Erythroblast (primary cell): ENCODE measurements around the gene OR13J1.
A peak's percentile ranks its signal among the peaks of the same experiment; 100 is the strongest.

Experiments
- DNase-seq, 2 experiments: peaks; one replicate each; lab custom pipeline; 2025; lab: John Stamatoyannopoulos, UW
- GATA1 ChIP-seq: IDR thresholded peaks from 2 replicates; pipeline ENCODE4 v1.6.1; 2011; ENCODE audit warnings: low read depth, mild to moderate bottlenecking, control low read depth, low read length, moderate library complexity
- POLR2A ChIP-seq: IDR thresholded peaks from 2 replicates; pipeline ENCODE4 v1.6.1; 2011; ENCODE audit warnings: mild to moderate bottlenecking, low read length

The OR13J1 gene

DNA sequence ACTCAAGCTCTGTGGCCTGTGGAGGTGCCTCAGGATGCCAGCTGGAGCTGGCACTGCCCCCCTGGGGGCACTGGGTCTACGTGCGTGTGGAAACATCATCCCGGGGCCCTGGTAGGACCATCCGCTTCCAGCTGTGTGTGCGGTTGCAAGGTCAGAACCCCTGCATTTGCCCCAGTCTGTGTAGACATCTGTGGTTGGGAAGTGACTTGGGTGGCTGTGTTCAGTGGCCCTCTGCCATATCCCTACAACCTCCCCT lies 28.6 kb downstream of the OR13J1 start:
- DNase-seq, result no peak
- TF ChIP-seq POLR2A, result no peak
- no peak for TF ChIP-seq GATA1

DNA sequence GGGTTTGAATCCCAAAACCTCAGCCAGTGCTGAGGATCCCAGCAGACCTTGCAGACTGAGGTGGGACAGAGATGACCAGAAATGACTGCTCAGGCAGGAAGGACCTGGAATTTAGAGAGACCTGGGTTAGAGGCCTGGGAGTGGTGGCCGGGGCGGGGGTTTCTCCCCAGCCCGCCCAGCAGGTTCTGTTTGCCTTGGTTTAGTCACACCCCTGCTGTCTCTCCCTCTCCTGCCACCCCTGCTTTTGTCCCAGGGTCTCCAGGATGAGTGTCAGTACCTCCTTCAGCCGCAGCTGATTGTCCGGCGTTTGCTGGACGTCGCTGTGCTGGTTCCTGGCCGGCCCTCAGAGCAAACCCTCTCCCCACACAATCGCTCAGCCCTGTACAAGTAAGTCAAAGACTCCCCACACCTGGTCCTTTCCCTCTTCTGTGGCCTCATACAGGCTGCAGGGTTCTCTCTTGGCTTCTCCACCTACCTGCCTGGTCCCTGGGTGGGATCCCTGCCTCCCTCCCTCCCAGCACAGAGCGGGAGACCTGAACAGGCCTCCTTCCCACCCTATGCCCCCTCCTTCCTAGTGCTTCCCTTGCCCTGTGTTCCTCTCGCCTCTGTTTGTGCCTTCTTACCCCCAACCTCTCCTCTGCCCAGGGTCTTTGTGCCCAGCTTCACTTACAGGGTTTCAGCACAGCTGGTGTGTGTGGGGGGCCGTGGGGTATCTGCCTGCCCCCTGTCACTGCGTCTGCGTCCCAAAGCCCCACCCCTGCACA lies 29.1 kb downstream of the OR13J1 start:
- DNase-seq, result no peak
- no peak for TF ChIP-seq POLR2A
- no peak for TF ChIP-seq GATA1

DNA sequence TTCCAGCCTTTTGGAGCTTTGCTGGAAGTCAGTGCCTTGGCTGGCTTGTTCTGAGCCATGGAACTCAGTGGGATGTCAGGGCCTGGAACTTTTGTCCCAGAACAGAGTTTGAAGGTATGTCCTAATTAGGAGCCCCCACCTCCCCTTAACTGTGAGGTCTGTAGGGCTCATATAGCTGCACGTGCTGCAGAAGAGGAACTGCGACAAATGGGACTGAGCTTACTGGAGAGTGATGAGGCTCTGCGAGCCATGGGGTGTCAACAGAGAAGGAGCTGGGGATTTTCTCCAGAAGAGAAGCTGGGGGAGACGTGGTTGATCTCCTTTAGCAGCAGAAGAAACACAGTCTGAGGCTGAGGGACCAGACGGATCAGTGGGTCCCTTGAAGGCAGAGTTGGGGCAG lies 30.3 kb downstream of the OR13J1 start:
- DNase-seq, result no peak
- TF ChIP-seq GATA1, result no peak
- no peak for TF ChIP-seq POLR2A

DNA sequence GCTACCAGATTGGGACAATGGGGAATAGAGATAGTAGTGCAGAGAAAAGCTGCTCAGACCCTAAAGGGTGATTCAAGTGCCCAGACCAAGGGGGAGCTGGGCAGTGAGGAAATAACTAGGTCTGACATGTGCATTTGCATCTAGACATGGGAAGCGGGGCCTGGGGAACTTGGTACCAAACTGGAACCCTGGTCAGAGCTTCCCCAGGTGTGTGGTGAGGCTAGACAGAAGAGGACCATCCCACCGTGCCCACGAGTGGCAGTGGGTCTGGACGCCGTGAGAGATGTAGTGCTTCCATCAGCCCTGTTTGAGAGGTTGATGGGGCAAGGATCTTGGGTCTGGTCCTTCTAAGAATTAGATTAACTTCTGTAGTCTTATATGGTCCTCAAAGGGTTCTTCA lies 33.6 kb downstream of the OR13J1 start:
- TF ChIP-seq GATA1, result no peak
- peak; percentile 15 for TF ChIP-seq POLR2A
- no peak for DNase-seq

DNA sequence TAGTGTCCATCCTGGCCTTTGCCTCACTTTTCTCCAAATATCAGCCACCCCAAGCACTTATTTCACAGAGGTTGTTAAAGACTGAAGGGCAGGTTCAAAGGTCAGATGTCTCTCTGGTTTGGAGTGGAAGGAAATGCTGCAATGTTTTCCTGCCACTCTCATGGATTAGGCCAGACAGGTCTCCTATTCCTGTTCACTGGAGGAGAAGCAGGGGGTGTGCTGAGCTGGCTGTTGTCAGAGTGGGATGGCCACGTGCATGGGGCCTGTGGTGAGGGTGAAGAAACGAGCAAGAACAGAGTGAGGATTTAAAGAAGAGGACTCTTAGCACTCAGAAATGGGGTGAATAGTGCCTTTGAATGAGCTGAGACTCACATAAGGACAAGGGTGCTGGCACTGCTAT lies 34.4 kb downstream of the OR13J1 start:
- TF ChIP-seq GATA1, result no peak
- no peak for TF ChIP-seq POLR2A
- no peak for DNase-seq

DNA sequence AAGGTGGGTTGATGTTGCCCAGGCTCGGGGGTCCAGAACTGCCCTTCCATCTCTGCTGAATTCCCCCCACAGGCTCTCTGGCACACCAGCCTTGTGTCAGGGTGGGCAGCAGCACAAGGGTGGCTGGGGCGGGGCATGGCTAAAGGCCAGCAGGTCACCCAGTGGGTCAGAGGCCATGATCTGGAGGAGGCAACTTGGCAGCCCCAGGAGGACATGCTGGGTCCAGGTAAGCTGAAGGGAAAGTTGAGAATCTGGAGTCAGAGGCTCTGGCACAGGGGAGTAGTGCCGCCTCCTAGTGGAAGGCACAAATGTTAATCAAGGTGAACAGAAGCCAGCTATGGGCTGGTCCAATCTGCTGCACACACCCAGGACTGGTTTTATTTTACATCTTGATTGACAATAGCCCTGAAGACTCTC lies 35.0 kb downstream of the OR13J1 start:
- peak; percentile 40 to 54 for DNase-seq
- TF ChIP-seq GATA1 (no peak), POLR2A (no peak)

DNA sequence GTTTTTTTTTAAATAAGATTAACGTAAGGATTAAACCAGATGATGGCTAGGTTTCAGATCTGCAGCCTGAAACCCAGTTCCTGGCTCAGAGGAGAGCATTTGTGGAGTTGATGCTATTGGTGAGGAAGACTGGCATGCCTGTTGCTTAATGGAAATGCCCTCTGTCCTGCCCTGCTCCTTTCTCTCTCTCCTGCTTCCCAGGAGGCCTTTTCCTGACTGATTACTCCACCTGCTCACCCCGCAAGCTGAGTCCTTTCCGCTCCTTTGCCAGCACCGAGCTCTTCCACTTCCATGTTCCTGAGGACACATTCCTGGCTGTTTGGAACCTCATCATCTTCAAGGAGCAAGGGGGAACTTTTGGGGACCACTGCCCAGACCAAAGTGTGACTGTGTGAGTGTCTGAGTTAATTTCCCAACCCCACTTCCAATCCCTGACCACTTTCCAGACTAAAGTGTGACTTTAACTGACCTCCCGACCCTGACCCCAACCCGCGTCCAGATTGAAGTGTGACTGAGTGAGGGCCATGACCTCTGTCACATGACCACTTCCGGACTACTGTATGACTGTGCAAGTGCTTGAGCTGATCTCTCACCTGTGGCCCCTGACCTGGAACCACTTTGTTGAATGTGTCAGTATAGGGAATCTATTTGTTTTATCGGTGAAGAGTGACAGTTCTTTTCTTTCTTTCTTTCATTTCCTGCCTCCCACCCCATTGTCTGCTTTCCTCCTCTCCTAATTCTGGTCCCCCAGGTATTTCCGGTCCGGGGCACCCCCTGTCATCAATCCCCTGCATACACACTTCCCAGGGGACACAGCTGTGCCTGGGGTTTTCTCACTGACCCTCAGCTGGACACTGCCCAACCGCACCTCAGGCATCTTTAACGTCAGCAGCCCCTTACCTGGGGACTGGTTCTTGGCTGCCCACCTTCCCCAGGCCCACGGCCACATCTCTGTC lies 35.7 kb downstream of the OR13J1 start:
- DNase-seq, result no peak
- TF ChIP-seq POLR2A (no peak), GATA1 (no peak)

DNA sequence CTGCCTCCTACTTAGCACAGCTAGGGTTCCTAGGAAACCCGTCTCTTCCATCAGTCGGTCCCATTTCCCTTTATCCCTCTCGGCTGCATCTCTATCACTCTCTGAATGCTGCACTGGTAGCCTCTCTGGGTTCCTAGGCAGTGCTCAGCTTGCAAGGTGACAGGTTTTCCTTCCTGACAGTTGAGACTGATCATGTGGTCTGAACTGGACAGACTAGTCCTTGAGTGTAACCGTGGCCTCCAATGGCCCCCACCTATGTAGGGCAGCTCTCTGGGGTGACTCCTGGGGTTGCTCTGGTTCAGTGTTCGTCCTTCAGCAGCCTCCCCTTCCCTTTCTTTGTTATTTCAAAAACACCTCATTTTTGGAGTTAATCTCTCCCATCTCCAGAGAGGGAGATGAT lies 37.4 kb downstream of the OR13J1 start:
- no peak for DNase-seq
- TF ChIP-seq POLR2A, result no peak
- TF ChIP-seq GATA1, result no peak

DNA sequence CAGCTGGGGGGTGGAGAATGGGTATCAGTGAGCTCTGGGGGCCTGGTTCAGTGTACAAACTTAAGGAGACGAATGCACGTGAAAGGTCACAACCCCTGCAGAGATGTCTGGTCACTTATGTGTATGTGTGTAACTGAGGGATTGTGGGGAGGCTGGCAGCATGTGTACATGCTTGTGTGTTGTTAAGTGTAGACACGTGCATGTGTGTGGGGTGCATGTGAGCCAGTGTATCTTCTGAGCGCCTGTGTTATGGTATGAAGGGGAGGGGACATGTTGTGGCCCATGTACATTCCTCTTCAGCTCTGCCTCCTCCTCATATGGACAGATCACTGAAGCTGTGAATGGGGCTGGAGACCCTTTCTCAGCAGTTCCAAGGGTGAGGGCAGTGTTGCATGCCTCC lies 39.2 kb downstream of the OR13J1 start:
- TF ChIP-seq POLR2A (no peak), GATA1 (no peak)
- no peak for DNase-seq

DNA sequence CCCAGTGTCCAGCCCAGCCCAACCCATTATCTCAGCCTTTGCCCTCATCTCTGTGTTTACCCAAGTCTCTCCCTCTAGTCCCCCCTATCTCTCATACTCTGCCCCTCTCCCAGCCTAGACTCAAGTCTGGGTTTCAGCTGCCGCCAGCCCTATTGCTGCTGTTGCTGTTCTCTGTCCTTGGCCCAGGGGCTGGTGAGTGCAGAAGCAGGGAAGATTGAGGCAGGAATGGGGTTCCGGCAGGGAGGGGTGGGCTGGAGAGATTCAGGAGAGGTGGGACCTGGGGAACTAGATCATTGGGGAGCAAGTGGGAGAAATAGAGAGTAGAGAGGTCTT lies 40.5 kb downstream of the OR13J1 start:
- DNase-seq, result peak in 1 of 2 experiments; percentile 38
- no peak for TF ChIP-seq GATA1
- TF ChIP-seq POLR2A, result no peak

DNA sequence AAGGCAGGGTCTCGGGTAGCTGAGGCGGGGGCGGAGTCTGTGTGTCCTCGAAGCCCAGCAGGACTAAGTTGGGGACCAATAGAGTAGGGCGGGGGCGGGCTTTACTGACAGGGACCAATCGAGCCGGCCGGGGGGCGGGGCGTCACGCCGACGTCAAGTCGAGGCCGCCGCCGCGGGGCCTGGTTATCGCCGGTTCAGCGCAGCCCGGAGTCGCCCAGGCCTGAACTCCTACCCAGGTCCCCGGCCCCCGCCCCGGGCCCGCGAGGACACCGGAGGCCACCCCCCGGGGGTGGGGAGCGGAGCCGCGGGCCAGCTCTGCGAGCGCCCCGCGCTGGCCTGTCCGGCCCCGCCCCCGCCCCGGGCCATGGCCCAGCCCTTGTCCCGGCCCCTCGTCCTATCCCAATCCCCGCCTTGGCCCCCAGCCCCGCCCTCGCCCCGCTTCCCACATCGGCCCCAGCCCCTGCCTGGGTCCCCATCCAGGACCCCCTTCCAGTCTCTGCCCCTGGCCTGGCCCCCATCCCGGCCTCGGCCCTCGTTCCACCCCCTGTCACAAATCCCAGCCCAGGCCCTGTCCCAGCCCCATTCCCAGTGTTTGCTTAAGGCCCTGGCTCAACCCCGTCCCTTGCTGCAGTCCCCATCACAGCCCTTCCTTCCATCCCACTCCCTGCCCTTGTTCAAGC lies 41.0 kb downstream of the OR13J1 start, which contains the start of gene TMEM8B:
Gene TMEM8B, plus strand, starts transcription at position 145 of the 680 bp plus-strand sequence. Its CDS starts 220 bp downstream, at position 365.
- peak; percentile 94 to 96 for DNase-seq
- TF ChIP-seq GATA1 (no peak), POLR2A (no peak)

DNA sequence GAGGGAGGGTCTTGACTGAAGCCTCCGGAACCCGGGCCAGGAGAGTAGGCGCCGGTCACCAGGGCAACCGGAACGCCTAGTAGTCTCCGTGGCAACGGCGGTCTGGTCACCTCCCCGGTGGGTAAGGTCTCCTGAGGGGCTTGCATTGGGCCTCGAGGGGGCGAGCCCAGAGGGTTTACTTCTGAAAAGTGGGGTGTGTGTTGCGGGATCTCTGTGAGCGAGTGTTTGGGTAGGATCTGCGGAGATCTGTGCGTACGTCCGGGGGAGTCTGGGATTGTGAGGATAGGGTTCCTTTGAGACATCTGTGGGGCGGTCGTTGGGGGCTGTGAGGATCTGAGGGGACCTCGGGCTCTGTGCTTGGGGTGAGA lies 41.5 kb downstream of the OR13J1 start, which contains the start of gene FAM221B:
Gene FAM221B, minus strand, starts transcription at position 17 of the 368 bp plus-strand sequence. CDS start 2,571 bp downstream, outside the sequence.
- DNase-seq, result no peak
- no peak for TF ChIP-seq GATA1
- TF ChIP-seq POLR2A, result no peak

DNA sequence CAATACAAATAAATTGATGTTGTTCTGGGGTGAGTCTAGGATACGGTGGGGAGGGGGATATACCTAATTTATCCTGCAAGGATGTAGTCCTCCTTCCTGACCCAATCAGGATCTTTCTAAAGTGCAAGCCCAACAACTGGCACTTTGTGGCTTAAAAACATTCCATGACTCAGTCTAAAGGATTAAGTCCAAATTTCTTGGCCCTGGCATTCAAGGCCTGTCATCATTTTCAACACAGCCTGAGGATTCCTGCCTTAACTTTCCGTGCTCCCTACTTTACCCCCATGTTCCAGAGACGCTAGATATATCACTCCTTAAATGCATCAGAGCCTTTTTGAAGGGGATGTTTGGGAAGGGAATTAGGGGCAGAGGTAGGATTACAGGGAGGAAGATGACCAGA lies 42.7 kb downstream of the OR13J1 start:
- DNase-seq, result no peak
- TF ChIP-seq POLR2A, result no peak
- TF ChIP-seq GATA1, result no peak

DNA sequence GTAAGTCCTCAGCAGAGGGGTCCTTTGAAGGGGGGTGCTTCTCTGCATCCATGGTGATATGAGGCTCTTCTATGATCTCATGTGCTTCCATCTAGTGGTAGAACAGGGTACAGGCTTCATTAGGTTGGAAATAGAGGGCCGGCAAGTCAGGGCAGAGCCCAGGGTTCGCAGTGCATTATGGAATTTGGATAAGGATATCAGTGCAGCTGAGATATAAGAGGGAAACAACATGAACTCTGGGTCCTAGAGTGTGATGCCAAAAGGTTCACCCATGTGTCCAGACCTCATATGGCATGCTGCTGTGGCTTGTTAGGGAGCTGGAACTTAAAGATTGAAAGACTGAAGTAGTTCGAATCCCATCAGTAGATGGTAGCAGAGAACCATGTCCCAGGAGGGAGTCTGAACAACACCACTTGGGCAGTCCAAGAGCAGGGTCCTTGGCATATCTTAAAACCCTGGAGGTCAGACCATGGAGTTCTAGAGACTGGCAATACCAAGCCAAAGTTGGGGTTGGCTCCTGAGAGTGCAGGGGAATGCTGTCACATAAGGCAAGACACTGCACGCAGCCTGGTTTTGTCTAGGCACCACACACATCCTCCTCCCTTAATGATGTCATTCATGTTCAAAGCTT lies 44.0 kb downstream of the OR13J1 start:
- DNase-seq, result peak; percentile 68 to 78
- TF ChIP-seq POLR2A (no peak), GATA1 (no peak)
